Lower lobe of right lung (tissue), 2 donors: Measurements from ENCODE around the gene NEIL3. TPM values are rescaled to one million over a fixed set of nuclear protein-coding genes. Genes with fewer than 3 reads are reported as not detected.

Source experiments
- ATAC-seq, 2 donors: fragments of 200-7000 bp; cut with Tn5 transposase; one replicate each; pipeline ENCODE4 v1.9.1; 2020 to 2022; ENCODE audit warnings: mild to moderate bottlenecking in 2 of 2, moderate library complexity in 2 of 2
- DNase-seq: peaks from one replicate; pipeline ENCODE4 v3.0.0-alpha.2; 2020
- H3K27ac ChIP-seq: fragments of 200-600 bp; one replicate; pipeline ENCODE4 v1.8.0; 2022
- H3K27me3 ChIP-seq: fragments of 200-600 bp; one replicate; pipeline ENCODE4 v1.8.0; 2022; ENCODE audit warnings: low read depth
- H3K36me3 ChIP-seq: fragments of 200-600 bp; one replicate; pipeline ENCODE4 v1.8.0; 2022; ENCODE audit warnings: mild to moderate bottlenecking
- H3K4me1 ChIP-seq: fragments of 200-600 bp; one replicate; pipeline ENCODE4 v1.8.0; 2022
- H3K4me3 ChIP-seq: fragments of 200-600 bp; one replicate; pipeline ENCODE4 v1.8.0; 2022; ENCODE audit warnings: mild to moderate bottlenecking
- H3K9me3 ChIP-seq: fragments of 200-600 bp; one replicate; pipeline ENCODE4 v1.8.0; 2022
- intact Hi-C: fragments of 100-400 bp; cut with DNase I; formaldehyde crosslinking; loops from one replicate; pipeline ENCODE4 v1.11.0; 2022
- total RNA-seq: library from RNA; stranded (reverse); fragmentation: NEBNext Ultra II Directional; extraction: Animal tissue kit (Norgen Biotek cat#: 25700); gene quantifications from one replicate; pipeline ENCODE4 v1.2.1, GENCODE V29; 2021
- TF ChIP-seq, protein P1 (sequence below): fragments of 200-600 bp; IDR thresholded peaks from one replicate; pipeline ENCODE4 v1.8.0; 2022; ENCODE audit warnings: antibody characterized with exemption, mild to moderate bottlenecking
- donor health status: DM: no; HTN: yes; CAD: no; lungs with severe emphysema.

Gene NEIL3
- total RNA-seq, 1 donor from 2014 or later, result 1.1 TPM

GRCh38 chr4:177282284-177282835, 27.3 kb upstream of the NEIL3 start:
- no peaks in the 10 kb centered on the region for H3K9me3 ChIP-seq
- TF ChIP-seq, protein P1, sequence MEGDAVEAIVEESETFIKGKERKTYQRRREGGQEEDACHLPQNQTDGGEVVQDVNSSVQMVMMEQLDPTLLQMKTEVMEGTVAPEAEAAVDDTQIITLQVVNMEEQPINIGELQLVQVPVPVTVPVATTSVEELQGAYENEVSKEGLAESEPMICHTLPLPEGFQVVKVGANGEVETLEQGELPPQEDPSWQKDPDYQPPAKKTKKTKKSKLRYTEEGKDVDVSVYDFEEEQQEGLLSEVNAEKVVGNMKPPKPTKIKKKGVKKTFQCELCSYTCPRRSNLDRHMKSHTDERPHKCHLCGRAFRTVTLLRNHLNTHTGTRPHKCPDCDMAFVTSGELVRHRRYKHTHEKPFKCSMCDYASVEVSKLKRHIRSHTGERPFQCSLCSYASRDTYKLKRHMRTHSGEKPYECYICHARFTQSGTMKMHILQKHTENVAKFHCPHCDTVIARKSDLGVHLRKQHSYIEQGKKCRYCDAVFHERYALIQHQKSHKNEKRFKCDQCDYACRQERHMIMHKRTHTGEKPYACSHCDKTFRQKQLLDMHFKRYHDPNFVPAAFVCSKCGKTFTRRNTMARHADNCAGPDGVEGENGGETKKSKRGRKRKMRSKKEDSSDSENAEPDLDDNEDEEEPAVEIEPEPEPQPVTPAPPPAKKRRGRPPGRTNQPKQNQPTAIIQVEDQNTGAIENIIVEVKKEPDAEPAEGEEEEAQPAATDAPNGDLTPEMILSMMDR, result no peak
- no peaks in the 10 kb centered on the region for H3K36me3 ChIP-seq
- no peak overlapping the region for H3K27ac ChIP-seq
- intact Hi-C loops, result no loop called here
- no peak overlapping the region for H3K4me3 ChIP-seq
- DNase-seq, result no peak
- H3K27me3 ChIP-seq, result no peaks in the 10 kb centered on the region
- peaks cover 5% of the 10 kb centered on the region for H3K4me1 ChIP-seq
- no peak for ATAC-seq

- Histone ChIP-seq H3K27ac (no peak overlapping the region), H3K9me3 (no peaks in the 10 kb centered on the region), H3K36me3 (no peaks in the 10 kb centered on the region), H3K27me3 (no peaks in the 10 kb centered on the region), H3K4me1 (peaks cover 5% of the 10 kb centered on the region), H3K4me3 (no peak overlapping the region)
- intact Hi-C loops, result no loop called here
- TF ChIP-seq, protein P1, result no peak
- ATAC-seq (no peak), DNase-seq (no peak)
Measured at GRCh38 chr4:177283167-177283566, 26.5 kb upstream of the NEIL3 start.

GRCh38 chr4:177285953-177286352, 23.7 kb upstream of the NEIL3 start:
- intact Hi-C loops, result no loop called here
- no peak for ATAC-seq
- TF ChIP-seq, protein P1, result no peak

GRCh38 chr4:177287255-177287654, 22.4 kb upstream of the NEIL3 start:
- Histone ChIP-seq H3K27me3 (no peaks in the 10 kb centered on the region), H3K36me3 (no peaks in the 10 kb centered on the region), H3K4me3 (no peak overlapping the region), H3K27ac (no peak overlapping the region), H3K4me1 (peaks cover 4% of the 10 kb centered on the region), H3K9me3 (no peaks in the 10 kb centered on the region)
- ATAC-seq (no peak), DNase-seq (no peak)
- intact Hi-C loops, result no loop called here
- TF ChIP-seq, protein P1, result no peak

More at GRCh38 chr4:177285953-177286352, 23.7 kb upstream of the NEIL3 start:
- Histone ChIP-seq H3K4me3 (no peak overlapping the region), H3K27ac (no peak overlapping the region), H3K9me3 (no peaks in the 10 kb centered on the region), H3K36me3 (no peaks in the 10 kb centered on the region), H3K27me3 (no peaks in the 10 kb centered on the region), H3K4me1 (peaks cover 5% of the 10 kb centered on the region)
- no peak for DNase-seq

- ATAC-seq, result no peak
- TF ChIP-seq, protein P1, result no peak
- DNase-seq, result no peak
- Histone ChIP-seq H3K4me1 (no peaks in the 10 kb centered on the region), H3K36me3 (no peaks in the 10 kb centered on the region), H3K9me3 (no peaks in the 10 kb centered on the region), H3K27ac (no peak overlapping the region), H3K27me3 (no peaks in the 10 kb centered on the region), H3K4me3 (no peak overlapping the region)
- intact Hi-C loops, result no loop called here
Measured at GRCh38 chr4:177288335-177288734, 21.3 kb upstream of the NEIL3 start.
